Measurements from ENCODE around the gene ERICH2. TPM values are rescaled to one million over a fixed set of nuclear protein-coding genes. Genes with fewer than 3 reads are reported as not detected.

The ERICH2 gene
- polyA plus RNA-seq, 3 donors, result not detected

DNA sequence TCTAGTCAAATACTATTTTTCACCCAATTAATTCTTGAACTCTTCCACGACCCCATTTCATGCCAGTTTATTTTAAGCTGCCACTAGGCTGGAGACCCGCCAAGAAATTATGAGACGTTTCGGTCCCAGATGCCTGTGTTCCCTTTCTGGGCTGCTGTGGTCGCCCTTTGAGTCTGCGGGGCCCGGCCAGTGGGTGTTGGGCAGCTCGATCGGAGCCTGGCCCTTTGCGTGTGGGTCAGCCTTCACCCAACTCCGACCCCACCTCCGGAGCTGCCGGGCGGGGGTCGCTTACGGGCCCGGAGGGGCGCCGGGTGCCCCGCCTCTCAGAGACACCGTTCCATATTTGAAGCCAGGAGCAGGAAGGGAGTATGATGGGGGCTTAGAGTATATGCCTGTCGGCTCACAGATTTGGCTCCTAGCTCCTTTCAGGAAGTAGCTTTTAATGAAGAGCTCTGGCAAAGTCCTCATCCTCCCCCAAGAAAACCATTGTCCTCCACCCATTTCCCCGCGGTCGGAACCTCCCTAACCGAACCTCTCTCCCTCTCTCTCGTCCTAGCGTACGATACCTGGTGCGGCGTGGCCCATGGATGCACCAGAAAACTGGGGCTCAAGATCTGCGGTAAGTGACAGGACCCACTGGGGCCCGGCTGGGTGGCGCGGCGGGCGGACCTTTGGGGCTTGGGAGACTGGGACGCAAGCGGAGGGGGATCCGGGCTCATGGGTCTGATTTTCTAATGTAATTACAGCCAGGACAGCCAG lies 51.5 kb downstream of the ERICH2 start:
- Histone ChIP-seq H3K27me3 (ENCODE audit: control insufficient read depth in 2 of 2, insufficient read depth in 2 of 2, low read length in 2 of 2) (peaks cover 75 to 95% of the 10 kb centered on the region in 2 donors), H2AFZ (ENCODE audit: insufficient read depth, low read depth, low read length, poor library complexity, severe bottlenecking) (no peak overlapping the region), H3K9me3 (replicated peaks in 1 of 2; ENCODE audit: control insufficient read depth in 1 of 2, insufficient read depth in 1 of 2, low read length in 2 of 2) (peaks cover 2 to 54% of the 10 kb centered on the region in 2 donors), H3K36me3 (replicated peaks in 1 of 2; ENCODE audit: control insufficient read depth in 1 of 2, insufficient read depth in 2 of 2, low read length in 2 of 2) (no peaks in the 10 kb centered on the region), H3K79me2 (ENCODE audit: insufficient read depth, low read length) (no peaks in the 10 kb centered on the region), H3K4me2 (replicated peaks; ENCODE audit: extremely low read depth, low read length, poor library complexity, severe bottlenecking) (no peak overlapping the region), H3K4me1 (ENCODE audit: control insufficient read depth in 1 of 2, insufficient read depth in 2 of 2, low read length in 2 of 2) (peaks cover 45 to 59% of the 10 kb centered on the region in 2 donors), H3K4me3 (replicated peaks in 1 of 3; ENCODE audit: low read depth in 2 of 3, low read length in 3 of 3) (no peak overlapping the region), H3K27ac (ENCODE audit: low read depth in 1 of 2, low read length in 2 of 2) (no peak overlapping the region), H3K9ac (ENCODE audit: insufficient read depth, low read length, poor library complexity, severe bottlenecking) (no peak overlapping the region), H4K20me1 (ENCODE audit: insufficient read depth, low read length) (no peaks in the 10 kb centered on the region)
- Mint-ChIP-seq H3K4me1 (peaks cover 55% of the 10 kb centered on the region), H3K27me3 (ENCODE audit: low read depth in 3 of 3) (peaks cover 92 to 99% (median 97%) of the 10 kb centered on the region in 3 donors), H3K9me3 (peaks cover 0 to 35% (median 21%) of the 10 kb centered on the region in 7 donors), H3K27ac (no peak overlapping the region), H3K4me3 (peak overlapping the region in 1 of 2 donors; percentile 92), H3K36me3 (peaks cover 3 to 10% of the 10 kb centered on the region in 2 donors)
- TF ChIP-seq CTCF (IDR thresholded peaks at IDR 0.05), result no peak
- 12% methylated on average over 26 of the region's 40 CpGs for WGBS (ENCODE audit: insufficient coverage)
- no peak for DNase-seq
- intact Hi-C loops (cut with micrococcal nuclease), result no loop called here

- peak overlapping the region; percentile 22 for H3K4me2 ChIP-seq (replicated peaks; ENCODE audit: extremely low read depth, low read length, poor library complexity, severe bottlenecking)
- H3K27me3 ChIP-seq (ENCODE audit: control insufficient read depth in 2 of 2, insufficient read depth in 2 of 2, low read length in 2 of 2), result peaks cover 72 to 96% of the 10 kb centered on the region in 2 donors
- Mint-ChIP-seq H3K4me3 (peak overlapping the region in 1 of 2 donors; percentile 92), H3K27ac (no peak overlapping the region), H3K36me3 (peaks cover 3 to 10% of the 10 kb centered on the region in 2 donors), H3K9me3 (peaks cover 0 to 31% (median 19%) of the 10 kb centered on the region in 7 donors), H3K4me1 (peaks cover 47% of the 10 kb centered on the region), H3K27me3 (ENCODE audit: low read depth in 3 of 3) (peaks cover 90 to 98% (median 97%) of the 10 kb centered on the region in 3 donors)
- H3K4me1 ChIP-seq (ENCODE audit: control insufficient read depth in 1 of 2, insufficient read depth in 2 of 2, low read length in 2 of 2), result peaks cover 39 to 51% of the 10 kb centered on the region in 2 donors
- H3K9me3 ChIP-seq (replicated peaks in 1 of 2; ENCODE audit: control insufficient read depth in 1 of 2, insufficient read depth in 1 of 2, low read length in 2 of 2), result peaks cover 2 to 51% of the 10 kb centered on the region in 2 donors
- TF ChIP-seq CTCF (IDR thresholded peaks at IDR 0.05), result peak; percentile 21
- H2AFZ ChIP-seq (ENCODE audit: insufficient read depth, low read depth, low read length, poor library complexity, severe bottlenecking), result no peak overlapping the region
- H3K36me3 ChIP-seq (replicated peaks in 1 of 2; ENCODE audit: control insufficient read depth in 1 of 2, insufficient read depth in 2 of 2, low read length in 2 of 2), result no peaks in the 10 kb centered on the region
- H3K79me2 ChIP-seq (ENCODE audit: insufficient read depth, low read length), result no peaks in the 10 kb centered on the region
- intact Hi-C loops (cut with micrococcal nuclease), result no loop called here
- 6% methylated on average over 38 of the region's 43 CpGs for WGBS (ENCODE audit: insufficient coverage)
- no peak overlapping the region for H3K9ac ChIP-seq (ENCODE audit: insufficient read depth, low read length, poor library complexity, severe bottlenecking)
- no peak overlapping the region for H3K4me3 ChIP-seq (replicated peaks in 1 of 3; ENCODE audit: low read depth in 2 of 3, low read length in 3 of 3)
- H4K20me1 ChIP-seq (ENCODE audit: insufficient read depth, low read length), result no peaks in the 10 kb centered on the region
- no peak overlapping the region for H3K27ac ChIP-seq (ENCODE audit: low read depth in 1 of 2, low read length in 2 of 2)
- DNase-seq, result no peak
Observed at GRCh38 chr2:170822290-170823087, 52.3 kb downstream of the ERICH2 start.

Measured in CD14-positive monocyte (primary cell).